ACC112 (cell line): ENCODE data around the gene BIRC7.
"Not testable (repeated sequence)": the region's sequence is repeated elsewhere in the genome, so short reads cannot be mapped to it uniquely, and the experiment has no call there.

Experiments used
- H2AFZ ChIP-seq: fragments of 200-600 bp; sonication (generic); one replicate; pipeline ENCODE4 v1.6.0; 2017; ENCODE audit warnings: antibody characterized with exemption, low read length; ENCODE audit not compliant: unreplicated experiment
- H3K27ac ChIP-seq: fragments of 200-600 bp; sonication (generic); 2 replicates; pipeline ENCODE4 v1.5.1; 2014; ENCODE audit warnings: low read depth, mild to moderate bottlenecking, antibody characterized with exemption, low read length, moderate library complexity
- H3K27me3 ChIP-seq: fragments of 200-600 bp; sonication (generic); 2 replicates; pipeline ENCODE4 v1.6.1; 2014; ENCODE audit warnings: mild to moderate bottlenecking, antibody characterized with exemption, low read length, moderate library complexity, mixed read lengths; ENCODE audit not compliant: insufficient read depth
- H3K36me3 ChIP-seq: fragments of 200-600 bp; sonication (generic); 2 replicates; pipeline ENCODE4 v1.6.1; 2016; ENCODE audit warnings: mild to moderate bottlenecking, antibody characterized with exemption, low read length, moderate library complexity, mixed read lengths; ENCODE audit not compliant: insufficient read depth
- H3K4me1 ChIP-seq: fragments of 200-600 bp; sonication (generic); one replicate; pipeline ENCODE4 v1.6.1; 2016; ENCODE audit warnings: low read length, mixed read lengths; ENCODE audit not compliant: insufficient read depth, unreplicated experiment, control insufficient read depth
- H3K4me3 ChIP-seq: fragments of 200-600 bp; sonication (generic); 2 replicates; pipeline ENCODE4 v1.5.1; 2014; ENCODE audit warnings: mild to moderate bottlenecking, low read depth, low read length
- H3K79me2 ChIP-seq: fragments of 200-600 bp; sonication (generic); one replicate; pipeline ENCODE4 v1.6.0; 2016; ENCODE audit warnings: low read length; ENCODE audit not compliant: control insufficient read depth, unreplicated experiment, insufficient read depth

Gene BIRC7

DNA sequence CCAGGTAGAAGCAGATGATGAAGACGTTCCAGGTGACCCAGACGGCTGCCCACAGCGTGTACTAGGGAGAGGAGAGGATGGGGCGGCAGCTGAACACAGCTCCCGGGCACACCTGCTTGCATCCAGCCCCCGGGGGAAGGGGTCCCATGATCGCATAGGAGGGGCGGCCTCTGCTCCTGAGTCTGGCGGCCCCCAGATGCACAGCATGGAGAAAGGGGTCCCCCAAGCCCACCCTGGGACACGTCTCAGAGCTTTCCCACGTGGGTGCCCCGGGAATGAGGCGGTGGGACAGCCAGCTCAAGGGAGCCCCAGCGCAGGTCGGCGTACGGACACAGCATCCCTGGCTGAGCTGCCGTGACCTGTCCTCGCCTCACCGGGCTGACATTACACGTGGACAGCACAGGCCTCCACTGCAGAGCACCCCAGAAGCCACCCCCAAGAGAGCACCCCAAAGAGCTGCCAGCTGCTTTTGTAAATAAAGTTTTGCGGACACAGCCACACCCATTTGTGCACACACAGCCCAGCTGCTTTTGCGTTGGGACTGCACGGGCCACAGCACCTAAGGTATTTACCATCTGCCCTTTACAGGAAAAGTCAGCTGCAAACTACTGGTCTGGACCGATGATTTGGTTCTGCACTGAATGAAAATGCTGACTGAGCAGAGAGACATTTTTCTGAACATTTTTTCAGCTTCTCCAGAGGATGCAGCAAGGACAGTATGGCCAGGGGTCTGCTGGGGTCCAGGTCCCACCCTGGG is 13.3 kb downstream of the BIRC7 start:
- Histone ChIP-seq H2AFZ (no peak overlapping the region), H3K4me1 (no peaks in the 10 kb centered on the region), H3K27ac (no peak overlapping the region), H3K4me3 (no peak overlapping the region), H3K79me2 (no peaks in the 10 kb centered on the region), H3K27me3 (peaks cover 23% of the 10 kb centered on the region), H3K36me3 (no peaks in the 10 kb centered on the region)

GRCh38 chr20:63249891-63250290 is 14.2 kb downstream of the BIRC7 start:
- no peak overlapping the region for H3K27ac ChIP-seq
- H2AFZ ChIP-seq, result no peak overlapping the region
- H3K36me3 ChIP-seq, result no peaks in the 10 kb centered on the region
- H3K4me3 ChIP-seq, result no peak overlapping the region
- no peaks in the 10 kb centered on the region for H3K79me2 ChIP-seq
- H3K4me1 ChIP-seq, result no peaks in the 10 kb centered on the region
- peaks cover 30% of the 10 kb centered on the region for H3K27me3 ChIP-seq

DNA sequence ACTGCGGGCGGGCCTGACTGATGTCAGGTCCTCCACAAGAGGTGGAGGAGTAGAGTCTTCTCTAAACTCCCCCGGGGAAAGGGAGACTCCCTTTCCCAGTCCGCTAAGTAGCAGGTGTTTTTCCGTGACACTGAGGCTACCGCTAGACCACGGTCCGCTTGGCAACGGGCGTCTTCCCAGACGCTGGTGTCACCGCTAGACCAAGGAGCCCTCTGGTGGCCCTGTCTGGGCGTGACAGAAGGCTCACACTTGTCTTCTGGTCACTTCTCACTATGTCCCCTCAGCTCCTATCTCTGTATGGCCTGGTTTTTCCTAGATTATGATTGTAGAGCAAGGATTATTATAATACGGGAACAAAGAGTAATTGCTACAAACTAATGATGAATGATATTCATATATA is 15.6 kb downstream of the BIRC7 start:
- not testable (repeated sequence) for H3K36me3 ChIP-seq, H2AFZ ChIP-seq, H3K79me2 ChIP-seq, H3K4me3 ChIP-seq, H3K27ac ChIP-seq, H3K4me1 ChIP-seq
- peaks cover 45% of the 10 kb centered on the region for H3K27me3 ChIP-seq

DNA sequence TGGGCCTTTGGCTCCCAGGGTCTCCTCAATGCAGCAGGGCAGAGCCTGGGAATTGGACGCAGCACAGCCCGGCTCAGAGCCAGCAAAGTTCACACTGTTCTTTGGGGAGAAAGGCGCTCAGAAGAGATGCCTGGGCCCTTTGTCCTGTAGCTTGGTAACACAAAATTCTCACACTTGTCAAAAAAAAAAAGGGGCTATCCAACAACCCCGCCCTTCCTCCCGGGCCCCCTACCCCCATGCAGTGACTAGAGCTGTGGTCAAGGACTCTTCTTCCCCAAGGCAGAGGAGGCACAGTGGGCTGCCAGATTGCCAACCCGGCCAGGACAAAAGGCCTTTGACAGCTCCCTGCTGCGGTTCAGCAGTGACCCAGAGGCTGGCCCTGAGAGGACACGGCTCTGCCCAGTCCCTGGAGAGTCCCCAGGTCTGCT is 16.6 kb downstream of the BIRC7 start:
- peaks cover 48% of the 10 kb centered on the region for H3K27me3 ChIP-seq
- no peak overlapping the region for H3K4me3 ChIP-seq
- no peak overlapping the region for H2AFZ ChIP-seq
- no peaks in the 10 kb centered on the region for H3K4me1 ChIP-seq
- H3K79me2 ChIP-seq, result no peaks in the 10 kb centered on the region
- H3K36me3 ChIP-seq, result no peaks in the 10 kb centered on the region
- no peak overlapping the region for H3K27ac ChIP-seq

GRCh38 chr20:63253065-63253437 is 17.3 kb downstream of the BIRC7 start:
- H3K36me3 ChIP-seq, result no peaks in the 10 kb centered on the region
- no peaks in the 10 kb centered on the region for H3K4me1 ChIP-seq
- no peaks in the 10 kb centered on the region for H3K79me2 ChIP-seq
- peak overlapping the region; percentile 63 for H3K4me3 ChIP-seq
- peaks cover 48% of the 10 kb centered on the region for H3K27me3 ChIP-seq
- H3K27ac ChIP-seq, result no peak overlapping the region
- H2AFZ ChIP-seq, result peak overlapping the region; percentile 14

GRCh38 chr20:63253438-63254231 is 17.9 kb downstream of the BIRC7 start:
- Histone ChIP-seq H3K4me1 (no peaks in the 10 kb centered on the region), H3K4me3 (peak overlapping the region; percentile 63)

DNA sequence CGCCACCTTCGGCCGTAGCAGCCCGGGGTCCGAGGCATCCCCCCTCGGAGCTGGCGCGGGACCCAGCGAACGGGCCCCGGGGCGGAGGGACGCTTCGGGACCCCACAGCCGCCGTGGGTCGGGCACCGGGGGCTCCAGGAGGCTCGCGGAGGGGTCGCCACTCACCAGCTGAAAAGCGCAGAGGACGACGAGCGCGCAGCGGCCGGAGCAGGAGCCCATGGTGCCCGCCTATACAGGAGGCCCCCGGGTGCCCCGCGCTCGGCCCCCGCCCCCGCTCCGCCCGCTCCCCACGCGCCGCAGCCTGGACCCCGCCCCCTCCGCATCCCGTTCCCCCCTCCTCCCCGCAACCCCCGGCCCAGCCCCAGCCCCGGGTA is 18.5 kb downstream of the BIRC7 start, which contains the start of gene NKAIN4:
NKAIN4 (minus strand) TSS at position 232 of the 374 bp plus-strand sequence; CDS start at position 219, 13 bp downstream.
- H3K27me3 ChIP-seq, result peaks cover 48% of the 10 kb centered on the region

More at GRCh38 chr20:63253438-63254231, 17.9 kb downstream of the BIRC7 start:
- peak overlapping the region; percentile 14 for H2AFZ ChIP-seq
- peaks cover 48% of the 10 kb centered on the region for H3K27me3 ChIP-seq
- H3K27ac ChIP-seq, result no peak overlapping the region
- H3K36me3 ChIP-seq, result no peaks in the 10 kb centered on the region
- H3K79me2 ChIP-seq, result no peaks in the 10 kb centered on the region

DNA sequence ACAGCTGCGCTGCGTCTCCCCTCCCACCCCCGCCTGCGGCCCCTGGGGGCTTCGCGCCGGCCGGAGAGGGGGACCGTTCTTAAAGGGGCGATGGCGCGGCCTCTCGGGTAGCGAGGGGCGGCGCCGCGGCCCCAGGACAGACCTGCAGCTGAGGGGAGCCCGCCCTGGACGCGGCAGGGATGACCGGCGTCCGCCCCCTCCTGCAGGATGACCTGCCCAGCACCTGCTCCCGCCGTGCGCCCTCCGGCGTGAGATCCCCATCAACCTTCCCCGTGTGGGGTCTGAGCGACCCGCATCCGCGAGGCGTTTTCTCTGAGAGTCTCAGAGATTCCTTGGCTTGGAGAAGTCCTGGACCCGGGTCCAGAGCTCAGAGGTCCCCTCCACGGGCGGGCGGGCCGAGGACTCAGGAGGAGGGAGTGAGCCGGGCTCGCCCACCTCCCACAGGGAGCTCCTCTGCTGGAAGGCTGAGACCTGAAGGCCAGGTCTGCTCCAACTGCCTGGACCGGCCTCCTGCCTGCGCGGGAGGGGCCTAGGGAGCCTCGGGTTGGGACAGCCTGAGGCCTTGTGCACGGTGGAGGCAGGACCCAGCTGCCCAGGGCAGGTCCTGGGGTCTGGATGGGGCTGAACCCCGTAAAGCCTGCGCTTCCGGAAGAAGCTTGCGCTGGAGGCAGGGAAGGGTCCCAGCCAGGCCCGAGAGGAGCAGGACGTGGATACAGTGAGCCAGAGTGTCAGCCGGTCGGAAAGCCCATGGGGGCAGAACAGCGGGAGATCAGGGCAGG is 19.1 kb downstream of the BIRC7 start:
- Histone ChIP-seq H3K27me3 (peaks cover 48% of the 10 kb centered on the region), H3K4me3 (no peak overlapping the region), H2AFZ (no peak overlapping the region), H3K79me2 (no peaks in the 10 kb centered on the region), H3K4me1 (no peaks in the 10 kb centered on the region), H3K27ac (no peak overlapping the region), H3K36me3 (no peaks in the 10 kb centered on the region)

More for the DNA sequence above, 18.5 kb downstream of the BIRC7 start, which contains the start of gene NKAIN4:
- no peak within 1 kb of the TSS for H3K27ac ChIP-seq
- peak within 1 kb of the TSS; percentile 14 for H2AFZ ChIP-seq
- no peaks in the 10 kb centered on the region for H3K4me1 ChIP-seq
- peak within 1 kb of the TSS; percentile 63 for H3K4me3 ChIP-seq
- no peaks in the 10 kb centered on the region for H3K79me2 ChIP-seq
- no peaks in the 10 kb centered on the region for H3K36me3 ChIP-seq

DNA sequence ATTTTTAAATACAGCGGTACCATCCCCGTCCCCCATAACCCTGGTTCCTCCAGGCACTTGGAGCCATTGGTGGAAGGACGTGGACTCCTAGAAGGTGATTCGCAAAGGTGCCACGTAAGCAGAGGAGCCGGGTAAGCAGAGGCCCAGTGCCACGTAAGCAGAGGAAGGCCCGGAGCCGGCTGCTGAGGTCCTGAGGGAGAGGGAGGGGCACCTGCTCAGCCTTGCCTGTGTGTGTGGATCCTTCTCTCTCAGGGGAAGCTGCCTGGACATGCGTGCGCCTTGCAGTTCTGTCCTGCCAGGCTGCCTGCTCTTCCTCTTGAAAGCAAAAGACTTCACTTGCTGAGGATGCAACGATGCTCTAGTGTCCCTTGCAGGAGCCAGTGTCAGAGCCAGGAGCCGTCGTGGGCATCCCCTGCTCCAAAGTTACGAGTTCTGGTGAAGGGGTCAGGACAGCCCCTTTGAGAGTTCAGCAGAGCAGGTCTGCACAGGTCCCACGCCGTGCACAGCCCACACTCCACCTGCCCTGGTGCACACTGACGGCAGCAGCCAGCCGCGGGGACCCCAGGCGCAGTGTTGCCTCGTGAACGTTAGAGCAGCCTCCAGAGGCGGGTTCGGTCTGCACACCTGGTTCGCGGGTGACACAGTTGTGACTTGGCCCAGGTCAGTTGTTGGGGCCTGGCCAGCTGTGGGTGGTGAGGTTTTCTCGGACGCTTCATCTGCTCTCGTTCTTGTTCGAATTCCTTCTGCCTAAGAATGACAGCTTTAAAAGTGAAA is 20.4 kb downstream of the BIRC7 start:
- Histone ChIP-seq H3K27ac (no peak overlapping the region), H3K4me3 (no peak overlapping the region), H2AFZ (no peak overlapping the region), H3K27me3 (peaks cover 48% of the 10 kb centered on the region), H3K36me3 (no peaks in the 10 kb centered on the region), H3K4me1 (no peaks in the 10 kb centered on the region), H3K79me2 (no peaks in the 10 kb centered on the region)

- Histone ChIP-seq H3K4me3 (no peak overlapping the region), H2AFZ (no peak overlapping the region), H3K4me1 (no peaks in the 10 kb centered on the region), H3K27ac (no peak overlapping the region), H3K36me3 (no peaks in the 10 kb centered on the region), H3K79me2 (no peaks in the 10 kb centered on the region), H3K27me3 (peaks cover 50% of the 10 kb centered on the region)
Measured at GRCh38 chr20:63256954-63257353, 21.2 kb downstream of the BIRC7 start.
